GM06990 (cell line): ENCODE measurements around the gene LINGO3.
"Not testable (repeated sequence)": the region's sequence is repeated elsewhere in the genome, so short reads cannot be mapped to it uniquely, and the experiment has no call there.

ENCODE experiments used
- DNase-seq: peaks from one replicate; pipeline ENCODE4 v3.0.0-alpha.2; 2011; ENCODE audit not compliant: insufficient read length; ENCODE audit errors: extremely low read depth
- H3K27me3 ChIP-seq: replicated peaks from 2 replicates; pipeline ENCODE4 v1.6.0; 2011; ENCODE audit warnings: low read length; ENCODE audit not compliant: control insufficient read depth, insufficient read depth
- H3K36me3 ChIP-seq: 2 replicates; pipeline ENCODE4 v1.5.1; 2011; ENCODE audit warnings: low read length; ENCODE audit not compliant: control insufficient read depth, insufficient read depth
- H3K4me3 ChIP-seq: replicated peaks from 2 replicates; pipeline ENCODE4 v1.5.1; 2011; ENCODE audit warnings: low read depth, mild to moderate bottlenecking, control low read depth, low read length
- TF ChIP-seq, protein P1 (sequence below): IDR thresholded peaks from 2 replicates; pipeline ENCODE4 v1.5.1; 2011; ENCODE audit warnings: low read length, control low read depth, mild to moderate bottlenecking, inconsistent platforms; ENCODE audit not compliant: insufficient read depth, poor library complexity, severe bottlenecking

The LINGO3 gene

GRCh38 chr19:2353159-2353886 is 45.4 kb upstream of the LINGO3 start:
- TF ChIP-seq, protein P1, sequence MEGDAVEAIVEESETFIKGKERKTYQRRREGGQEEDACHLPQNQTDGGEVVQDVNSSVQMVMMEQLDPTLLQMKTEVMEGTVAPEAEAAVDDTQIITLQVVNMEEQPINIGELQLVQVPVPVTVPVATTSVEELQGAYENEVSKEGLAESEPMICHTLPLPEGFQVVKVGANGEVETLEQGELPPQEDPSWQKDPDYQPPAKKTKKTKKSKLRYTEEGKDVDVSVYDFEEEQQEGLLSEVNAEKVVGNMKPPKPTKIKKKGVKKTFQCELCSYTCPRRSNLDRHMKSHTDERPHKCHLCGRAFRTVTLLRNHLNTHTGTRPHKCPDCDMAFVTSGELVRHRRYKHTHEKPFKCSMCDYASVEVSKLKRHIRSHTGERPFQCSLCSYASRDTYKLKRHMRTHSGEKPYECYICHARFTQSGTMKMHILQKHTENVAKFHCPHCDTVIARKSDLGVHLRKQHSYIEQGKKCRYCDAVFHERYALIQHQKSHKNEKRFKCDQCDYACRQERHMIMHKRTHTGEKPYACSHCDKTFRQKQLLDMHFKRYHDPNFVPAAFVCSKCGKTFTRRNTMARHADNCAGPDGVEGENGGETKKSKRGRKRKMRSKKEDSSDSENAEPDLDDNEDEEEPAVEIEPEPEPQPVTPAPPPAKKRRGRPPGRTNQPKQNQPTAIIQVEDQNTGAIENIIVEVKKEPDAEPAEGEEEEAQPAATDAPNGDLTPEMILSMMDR: no peak
- Histone ChIP-seq H3K36me3 (peaks cover 7% of the 10 kb centered on the region), H3K27me3 (no peaks in the 10 kb centered on the region), H3K4me3 (no peak overlapping the region)
- DNase-seq: no peak

GRCh38 chr19:2352121-2352520 is 44.2 kb upstream of the LINGO3 start:
- no peak for DNase-seq
- peaks cover 7% of the 10 kb centered on the region for H3K36me3 ChIP-seq
- H3K4me3 ChIP-seq: no peak overlapping the region
- H3K27me3 ChIP-seq: no peaks in the 10 kb centered on the region
- TF ChIP-seq, protein P1: no peak

- no peaks in the 10 kb centered on the region for H3K27me3 ChIP-seq
- no peak overlapping the region for H3K4me3 ChIP-seq
- TF ChIP-seq, protein P1: no peak
- peaks cover 7% of the 10 kb centered on the region for H3K36me3 ChIP-seq
- no peak for DNase-seq
Observed at GRCh38 chr19:2351591-2351990, 43.6 kb upstream of the LINGO3 start.

DNA sequence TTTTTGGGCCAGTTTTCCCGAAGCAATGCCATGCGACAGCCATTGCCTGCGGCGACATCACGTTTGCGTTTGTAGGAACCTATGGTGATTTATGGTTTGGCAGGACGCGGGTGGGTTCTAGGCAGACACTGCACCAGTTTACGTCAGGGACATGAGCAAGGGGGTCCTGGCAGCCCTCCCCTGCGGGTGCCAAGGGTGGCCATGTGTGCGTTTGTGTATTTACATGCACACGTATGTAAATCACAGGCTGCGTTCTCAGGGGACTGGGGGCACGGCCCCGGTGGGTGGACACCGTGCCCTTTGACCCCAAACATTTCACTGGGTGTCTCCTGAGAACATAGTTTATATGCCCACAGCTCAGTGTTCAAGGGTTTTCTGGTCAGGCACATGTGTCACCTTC is 42.7 kb upstream of the LINGO3 start:
- TF ChIP-seq, protein P1: no peak
- Histone ChIP-seq H3K36me3 (peaks cover 9% of the 10 kb centered on the region), H3K27me3 (no peaks in the 10 kb centered on the region)

DNA sequence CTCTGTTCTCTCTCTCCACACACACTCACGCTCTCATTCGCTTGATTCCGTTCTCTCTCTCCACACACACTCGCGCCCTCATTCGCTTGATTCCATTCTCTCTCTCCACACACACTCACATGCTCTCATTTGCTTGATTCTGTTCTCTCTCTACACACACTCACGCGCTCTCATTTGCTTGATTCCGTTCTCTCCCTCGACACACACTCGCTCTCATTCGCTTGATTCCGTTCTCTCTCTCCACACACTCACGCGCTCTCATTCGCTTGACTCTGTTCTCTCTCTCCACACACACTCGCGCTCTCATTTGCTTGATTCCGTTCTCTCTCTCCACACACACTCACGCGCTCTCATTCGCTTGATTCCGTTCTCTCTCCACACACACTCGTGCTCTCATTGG is 41.9 kb upstream of the LINGO3 start:
- H3K4me3 ChIP-seq, H3K27me3 ChIP-seq, H3K36me3 ChIP-seq, DNase-seq: not testable (repeated sequence)

More for the DNA sequence above, 42.7 kb upstream of the LINGO3 start:
- DNase-seq: no peak
- H3K4me3 ChIP-seq: no peak overlapping the region

GRCh38 chr19:2345794-2346663 is 38.1 kb upstream of the LINGO3 start:
- Histone ChIP-seq H3K36me3 (peaks cover 7% of the 10 kb centered on the region), H3K4me3 (no peak overlapping the region), H3K27me3 (no peaks in the 10 kb centered on the region)
- TF ChIP-seq, protein P1: no peak
- no peak for DNase-seq
